Measurements from ENCODE around the gene ELMO1.
A peak's percentile ranks its signal among the peaks of the same experiment; 100 is the strongest.
"Not testable (repeated sequence)": the region's sequence is repeated elsewhere in the genome, so short reads cannot be mapped to it uniquely, and the experiment has no call there.

Gene ELMO1

GRCh38 chr7:36994456-36995112 lies 454.1 kb downstream of the ELMO1 start:
- no peak for DNase-seq

GRCh38 chr7:36986948-36987724 lies 461.5 kb downstream of the ELMO1 start:
- peak; percentile 47 to 66 for DNase-seq

DNA sequence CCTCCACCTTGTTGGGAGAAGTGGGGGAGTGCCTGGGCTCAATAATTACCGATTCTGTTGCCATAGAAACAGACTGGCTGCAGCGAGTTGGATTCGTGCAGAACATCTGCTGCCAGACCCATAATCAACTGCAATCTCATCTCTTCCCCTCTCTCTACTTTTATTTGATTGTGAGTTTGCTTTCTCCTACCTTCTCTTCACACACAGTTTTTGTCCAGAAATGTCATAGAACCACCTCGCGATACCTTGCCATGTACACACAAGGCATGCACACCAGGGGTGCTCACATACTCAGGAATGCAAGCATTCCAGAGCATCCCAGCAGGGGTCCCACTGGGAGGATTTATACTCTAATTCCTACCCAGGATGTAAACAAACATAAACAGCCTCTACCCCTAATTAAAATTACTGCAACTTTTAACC lies 462.1 kb downstream of the ELMO1 start:
- DNase-seq = peak in 1 of 2 experiments; percentile 39

DNA sequence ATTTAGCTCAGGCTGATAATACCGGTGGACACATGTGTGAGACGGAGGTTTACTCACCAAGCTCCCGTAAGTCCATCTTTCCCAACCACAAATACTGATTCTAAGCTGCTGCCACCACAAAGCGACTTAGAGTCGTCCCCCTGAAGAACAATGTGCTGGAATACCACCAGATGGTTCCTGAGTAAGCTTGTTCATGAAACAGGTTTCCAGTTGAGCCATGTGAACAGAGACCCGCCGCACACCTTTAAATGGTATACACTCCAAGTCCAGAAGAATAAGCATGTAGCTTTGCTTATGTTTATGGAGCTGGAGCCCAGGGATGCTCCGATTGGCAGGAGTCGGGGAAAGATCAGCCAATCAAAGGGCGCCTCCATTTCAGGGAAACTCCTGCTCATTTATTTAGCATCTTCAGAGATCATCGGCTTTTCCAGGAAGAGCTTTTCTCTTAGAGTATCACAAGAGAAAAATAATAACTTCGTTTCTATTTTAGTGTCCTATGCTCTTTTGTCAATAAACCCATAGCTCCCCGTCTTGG lies 462.7 kb downstream of the ELMO1 start:
- peak; percentile 39 to 78 for DNase-seq

GRCh38 chr7:36985316-36985715 lies 463.3 kb downstream of the ELMO1 start:
- no peak for DNase-seq

DNA sequence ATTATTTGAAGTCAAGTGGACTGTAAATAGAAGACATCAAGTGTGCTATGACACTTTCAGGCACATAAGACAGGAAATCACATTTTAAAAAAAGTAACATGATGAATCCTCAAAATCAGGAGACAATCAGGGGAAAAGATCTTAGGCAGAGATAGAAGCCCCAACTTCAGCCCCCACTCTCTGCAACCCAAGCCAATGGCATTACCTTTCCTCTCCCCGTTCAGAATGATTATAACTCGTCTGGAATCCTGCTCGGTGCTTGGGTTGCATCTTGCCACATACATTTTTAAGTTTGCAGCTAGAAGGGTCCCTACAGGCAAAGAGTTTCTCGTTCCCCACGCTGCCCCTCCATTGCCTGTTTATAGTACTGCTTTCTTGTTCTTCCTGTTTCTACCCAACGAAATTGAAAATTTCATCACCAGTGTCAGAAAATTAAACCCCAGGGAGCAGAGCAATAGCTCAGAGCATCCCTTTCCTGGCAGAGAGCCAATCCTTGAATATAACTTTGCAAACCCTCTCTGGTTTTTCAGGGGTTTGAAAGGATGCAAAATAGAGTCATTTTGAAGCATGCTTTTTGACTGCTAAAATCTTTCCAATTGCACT lies 463.9 kb downstream of the ELMO1 start:
- DNase-seq = peak in 1 of 2 experiments; percentile 24

DNA sequence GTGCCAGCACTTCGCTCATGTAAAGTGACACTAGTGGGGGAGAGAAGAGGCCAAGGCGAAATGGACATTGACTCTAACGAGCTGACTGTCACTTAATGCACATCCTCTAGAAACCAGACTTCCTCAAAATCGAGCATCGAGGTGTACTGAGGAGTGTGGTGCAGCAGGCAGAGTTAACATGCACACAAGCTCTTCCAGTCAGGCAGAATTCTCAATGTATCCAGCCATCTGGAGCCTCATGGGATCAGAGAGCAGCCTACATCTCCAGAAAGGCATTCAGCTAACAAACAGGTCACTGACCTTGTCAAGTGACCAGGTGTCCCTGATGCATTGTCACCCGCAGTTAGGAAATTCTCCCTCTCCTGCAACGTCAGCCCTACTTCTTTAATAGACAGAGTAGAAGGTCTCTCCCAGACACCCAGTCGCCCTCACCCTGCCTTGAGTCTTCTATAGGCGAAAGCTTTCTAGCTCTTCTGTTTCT lies 464.6 kb downstream of the ELMO1 start:
- DNase-seq = no peak

GRCh38 chr7:36982766-36983165 lies 465.9 kb downstream of the ELMO1 start:
- no peak for DNase-seq

- peak in 1 of 2 experiments; percentile 45 for DNase-seq
These were observed 468.8 kb downstream of the ELMO1 start for GRCh38 chr7:36979810-36980248.

GRCh38 chr7:36978461-36978860 lies 470.2 kb downstream of the ELMO1 start:
- DNase-seq = peak in 1 of 2 experiments; percentile 42

- no peak for DNase-seq
These were observed 470.8 kb downstream of the ELMO1 start for GRCh38 chr7:36977878-36978277.

DNA sequence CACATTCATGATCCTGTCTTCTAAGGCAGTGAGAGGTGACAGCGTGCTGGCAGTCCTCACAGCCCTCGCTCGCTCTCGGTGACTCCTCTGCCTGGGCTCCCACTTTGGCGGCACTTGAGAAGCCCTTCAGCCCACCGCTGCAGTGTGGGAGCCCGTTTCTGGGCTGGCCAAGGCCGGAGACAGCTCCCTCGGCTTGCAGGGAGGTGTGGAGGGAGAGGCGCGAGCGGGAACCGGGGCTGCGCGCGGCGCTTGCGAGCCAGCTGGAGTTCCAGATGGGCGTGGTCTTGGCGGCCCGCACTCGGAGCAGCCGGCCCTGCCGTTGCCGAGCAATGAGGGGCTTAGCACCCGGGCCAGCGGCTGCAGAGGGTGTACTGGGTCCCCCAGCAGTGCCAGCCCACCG lies 475.1 kb downstream of the ELMO1 start:
- not testable (repeated sequence) for DNase-seq

DNA sequence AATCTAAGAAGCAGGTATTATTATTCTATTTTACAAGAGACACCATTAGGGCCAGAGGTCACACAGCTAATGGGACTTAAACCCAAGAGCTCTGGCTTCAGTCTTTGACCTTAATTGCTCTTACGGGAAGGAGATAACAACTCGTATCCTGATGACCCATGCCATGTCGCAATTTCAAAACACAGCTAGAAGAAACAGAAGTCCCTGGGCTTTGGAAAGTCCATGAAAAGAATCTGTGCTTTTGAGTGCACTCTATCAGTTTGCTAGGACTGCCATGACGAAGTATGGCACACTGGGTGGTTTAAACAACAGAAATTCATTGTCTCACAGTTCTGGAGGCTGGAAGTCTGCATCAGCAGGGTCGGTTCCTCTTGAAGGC lies 476.5 kb downstream of the ELMO1 start:
- DNase-seq = no peak

GRCh38 chr7:36971515-36972139 lies 477.0 kb downstream of the ELMO1 start:
- DNase-seq = no peak

DNA sequence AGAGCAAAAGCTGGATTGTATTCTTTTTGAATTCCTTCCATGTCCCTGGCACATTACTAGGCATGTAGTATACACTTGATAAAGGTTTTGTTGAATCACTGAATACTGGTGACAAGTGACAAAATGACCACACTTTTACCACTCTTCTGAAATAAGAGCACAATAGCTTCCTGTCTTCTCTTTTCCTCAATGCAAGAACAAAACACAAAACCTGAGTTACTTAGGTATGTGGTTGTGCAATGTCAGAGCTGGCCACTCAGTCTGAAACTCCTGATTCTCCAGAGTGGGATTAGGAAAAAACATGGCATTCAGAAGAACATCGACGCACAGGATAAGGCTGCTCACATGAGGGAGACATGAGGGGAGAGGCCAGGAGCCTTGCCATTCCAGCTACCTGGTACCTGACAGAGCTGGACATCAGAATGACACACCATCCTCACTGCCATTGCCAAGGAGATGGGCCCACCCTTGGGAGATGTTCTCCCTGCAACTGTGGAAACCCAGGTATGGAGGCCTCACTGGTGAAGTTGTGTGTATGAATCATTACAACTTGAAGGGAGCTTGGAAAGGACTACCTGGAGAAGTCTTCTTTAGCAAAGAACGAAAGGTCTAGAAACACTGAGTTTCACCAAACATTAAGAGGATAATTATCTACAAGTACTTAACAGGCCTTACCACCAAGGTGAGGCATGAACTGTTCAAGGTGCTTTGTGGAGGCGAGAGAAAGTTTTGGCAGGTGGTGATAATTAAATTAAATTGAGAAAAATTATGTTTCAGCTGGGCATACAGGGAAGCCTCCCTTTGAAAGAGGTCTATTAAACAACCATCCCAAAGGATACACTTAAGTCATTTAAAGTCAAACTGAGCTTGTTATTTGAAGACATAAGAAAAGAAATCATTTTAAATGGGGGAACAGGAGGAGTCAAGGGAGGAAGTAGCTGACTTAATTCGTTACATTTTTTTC lies 477.8 kb downstream of the ELMO1 start:
- DNase-seq = no peak

GRCh38 chr7:36969376-36969775 lies 479.3 kb downstream of the ELMO1 start:
- no peak for DNase-seq

DNA sequence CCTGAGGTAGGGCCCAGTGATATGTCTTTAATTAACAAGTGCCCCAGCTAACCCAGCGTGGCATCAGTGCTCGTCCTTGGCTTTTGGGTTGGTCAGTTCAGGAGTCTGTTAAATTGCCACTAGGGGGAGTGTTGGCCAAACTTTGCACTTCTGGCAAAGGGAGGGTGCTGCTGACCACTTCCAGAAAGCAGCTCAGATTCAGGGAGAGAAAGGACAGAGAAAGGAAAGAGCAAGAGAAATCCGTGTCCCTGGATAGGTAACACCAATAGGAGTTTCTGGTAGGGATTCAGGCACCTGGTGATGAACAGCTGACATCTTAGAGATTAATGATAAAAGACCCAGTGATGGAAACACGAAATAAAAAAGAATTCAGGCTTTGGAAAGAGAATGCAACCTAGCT lies 481.3 kb downstream of the ELMO1 start:
- DNase-seq = no peak

GRCh38 chr7:36966636-36967035 lies 482.0 kb downstream of the ELMO1 start:
- DNase-seq = no peak

DNA sequence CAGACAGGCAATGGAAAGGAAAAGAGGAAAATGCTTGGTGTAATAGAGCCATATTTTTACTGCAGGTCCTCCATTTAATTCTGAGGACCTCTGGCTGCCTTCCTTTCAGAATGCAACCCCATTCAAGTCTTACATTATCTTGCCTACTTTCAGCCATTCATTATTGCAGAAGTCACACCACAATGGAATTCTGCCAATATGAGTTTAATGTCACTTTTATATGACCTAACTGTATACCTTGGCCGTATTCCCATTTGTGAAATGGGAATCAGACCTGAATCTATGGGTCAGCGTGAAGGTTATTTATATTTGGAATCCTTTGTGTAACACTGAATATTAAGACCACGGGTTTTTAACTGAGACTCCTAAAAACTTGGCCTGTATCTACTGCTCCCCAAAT lies 482.6 kb downstream of the ELMO1 start:
- DNase-seq = no peak

GRCh38 chr7:36965625-36966024 lies 483.0 kb downstream of the ELMO1 start:
- no peak for DNase-seq

- DNase-seq = no peak
These were observed 484.4 kb downstream of the ELMO1 start for GRCh38 chr7:36964297-36964696.

DNA sequence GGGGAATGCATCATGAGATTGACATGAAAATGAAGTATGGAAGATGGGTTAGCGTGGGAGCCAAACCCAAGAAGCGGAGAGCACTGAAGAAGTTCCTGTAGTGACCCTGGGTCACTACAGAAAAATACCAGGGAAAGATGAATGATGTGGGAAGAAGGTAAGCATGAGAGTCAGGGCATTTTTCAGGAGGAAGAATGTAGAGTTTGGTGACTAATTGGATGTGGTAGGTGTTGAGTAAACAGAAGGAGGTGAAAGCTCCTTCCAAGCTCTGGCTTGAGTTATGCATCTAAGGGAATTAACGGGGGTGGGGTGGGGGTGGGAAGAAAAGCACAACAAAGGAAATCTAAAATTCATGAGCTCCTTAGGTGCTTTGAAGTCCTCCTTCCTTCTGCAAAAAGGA lies 486.3 kb downstream of the ELMO1 start:
- no peak for DNase-seq

Data from NCI-H446 (cell line).